GM21390 (cell line): Measurements from ENCODE around the gene APOB.

Experiments
- ATAC-seq: cut with Tn5 transposase; IDR thresholded peaks from one replicate; pipeline ENCODE4 v1.9.1; 2021; ENCODE audit not compliant: unreplicated experiment

APOB gene

DNA sequence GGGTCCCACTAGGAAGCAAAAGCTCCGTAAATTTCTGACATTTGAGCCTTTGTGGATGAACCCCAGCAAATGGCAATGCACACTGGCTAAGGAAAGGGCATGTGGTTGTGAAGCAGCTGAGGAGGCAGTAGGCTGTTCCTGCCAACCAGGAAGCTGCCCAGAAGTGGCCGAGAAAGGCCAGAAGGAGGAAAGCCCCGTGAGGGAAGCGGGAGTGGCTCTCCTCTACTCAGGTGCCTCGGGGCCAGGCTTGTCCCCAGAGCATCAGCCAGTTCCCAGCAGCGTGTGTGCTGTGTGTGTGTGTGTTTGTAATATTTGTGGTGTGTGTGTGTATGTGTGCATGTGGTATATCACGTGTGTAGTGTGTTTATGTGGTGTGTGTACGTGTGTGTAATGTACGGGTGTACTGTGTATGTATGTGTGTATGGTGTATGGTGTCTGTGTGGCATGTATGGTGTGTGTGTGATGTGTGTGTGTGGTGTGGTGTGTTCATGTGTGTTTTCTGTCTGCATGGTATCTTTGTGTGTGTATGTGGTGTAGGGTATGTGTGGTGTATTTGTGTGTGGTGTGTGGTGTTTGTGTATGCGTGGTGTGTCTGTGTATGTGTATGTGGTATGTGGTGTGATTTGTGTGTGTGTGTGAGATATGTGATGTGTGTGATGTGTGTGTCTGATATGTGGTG lies 90.6 kb downstream of the APOB start:
- ATAC-seq, result no peak
